NT2/D1 (cell line): ENCODE data around the gene TBC1D16.

ENCODE experiments used
- SUZ12 ChIP-seq: IDR thresholded peaks from 2 replicates; pipeline ENCODE4 v1.6.1; 2011; ENCODE audit not compliant: insufficient read length, insufficient read depth; ENCODE audit errors: extremely low read depth
- YY1 ChIP-seq: IDR thresholded peaks from 2 replicates; pipeline ENCODE4 v1.6.1; 2011; ENCODE audit not compliant: insufficient read length, insufficient read depth

DNA sequence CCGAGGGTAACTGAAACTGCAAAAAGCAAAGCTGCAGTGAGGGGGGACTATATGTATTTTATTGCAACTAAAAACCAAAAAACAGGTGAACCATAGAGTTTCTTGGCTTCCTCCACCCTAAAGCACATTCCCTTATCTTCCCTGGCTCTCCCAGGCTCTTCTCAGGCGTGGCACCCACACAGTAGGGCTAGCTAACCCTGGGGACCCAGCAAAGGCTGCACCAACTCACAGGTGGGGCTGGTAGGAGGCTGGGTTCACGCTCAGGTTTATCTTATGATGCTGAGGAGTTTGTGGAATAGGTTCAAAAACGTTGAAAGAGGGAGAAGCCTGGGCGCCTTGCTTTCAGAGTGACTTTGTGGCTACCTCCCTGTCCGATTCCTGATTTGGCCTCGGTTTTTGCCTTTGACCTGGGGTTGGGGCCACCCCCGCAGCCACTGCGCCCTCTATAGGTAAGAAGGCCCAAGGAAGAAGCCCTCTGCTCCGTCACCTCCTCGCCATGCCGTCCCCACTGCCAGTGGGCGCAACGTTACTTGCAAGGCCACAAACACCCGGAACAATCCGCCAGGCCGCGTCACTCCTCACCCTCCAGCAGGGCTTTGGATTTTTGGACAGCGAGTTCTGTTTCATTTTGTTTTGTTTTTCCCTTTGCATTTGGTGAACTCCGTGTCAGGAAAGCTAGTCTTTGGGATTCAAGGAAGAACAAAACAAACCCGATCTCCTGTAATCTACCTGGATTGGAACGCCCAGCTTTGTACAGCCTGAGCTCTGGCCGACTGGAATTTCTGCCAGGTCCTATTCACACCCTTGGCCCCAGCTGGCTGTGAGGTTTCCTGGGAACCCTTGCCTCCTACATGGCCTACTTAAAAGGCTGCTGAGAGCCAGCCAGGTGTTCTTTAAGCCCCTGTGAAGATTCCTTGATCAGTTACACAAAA, 60.8 kb downstream of the TBC1D16 start:
- TF ChIP-seq SUZ12, result no peak
- no peak for TF ChIP-seq YY1
